ENCODE data around the gene SND1. TPM values are rescaled to one million over a fixed set of nuclear protein-coding genes. Genes with fewer than 3 reads are reported as not detected.

The SND1 gene
- total and polyA plus RNA-seq, 2 donors from 2014 or later: 83.0 to 154 TPM

- Histone ChIP-seq H3K9me3 (ENCODE audit: control insufficient read depth in 2 of 3, insufficient read depth in 1 of 3, low read length in 3 of 3) (no peaks in the 10 kb centered on the region), H3K4me1 (ENCODE audit: control insufficient read depth in 2 of 3, insufficient read depth in 2 of 3, low read depth in 1 of 3, low read length in 3 of 3) (peaks cover 0 to 3% (median 0%) of the 10 kb centered on the region in 3 donors), H3K27ac (ENCODE audit: low read depth in 2 of 2, low read length in 2 of 2) (no peak overlapping the region), H3K36me3 (ENCODE audit: control insufficient read depth in 2 of 3, insufficient read depth in 3 of 3, low read length in 3 of 3) (no peaks in the 10 kb centered on the region), H3K27me3 (ENCODE audit: control insufficient read depth, insufficient read depth, low read length) (no peaks in the 10 kb centered on the region), H3K4me3 (ENCODE audit: low read length in 3 of 3) (no peak overlapping the region), H3K9ac (ENCODE audit: low read length in 3 of 3) (no peak overlapping the region)
- no peak for TF ChIP-seq CTCF (IDR thresholded peaks at IDR 0.05; ENCODE audit: borderline replicate concordance, extremely low read depth, insufficient read depth)
- no peak for FAIRE-seq
- intact Hi-C loops (cut with DNase I): no loop called here
- DNase-seq: no peak
These were observed 207.3 kb downstream of the SND1 start for GRCh38 chr7:127859330-127859729.

GRCh38 chr7:127862525-127862924, 210.5 kb downstream of the SND1 start:
- Histone ChIP-seq H3K9ac (ENCODE audit: low read length in 3 of 3) (no peak overlapping the region), H3K27ac (ENCODE audit: low read depth in 2 of 2, low read length in 2 of 2) (no peak overlapping the region), H3K4me1 (ENCODE audit: control insufficient read depth in 2 of 3, insufficient read depth in 2 of 3, low read depth in 1 of 3, low read length in 3 of 3) (peaks cover 0 to 3% (median 0%) of the 10 kb centered on the region in 3 donors), H3K9me3 (ENCODE audit: control insufficient read depth in 2 of 3, insufficient read depth in 1 of 3, low read length in 3 of 3) (no peaks in the 10 kb centered on the region), H3K36me3 (ENCODE audit: control insufficient read depth in 2 of 3, insufficient read depth in 3 of 3, low read length in 3 of 3) (no peaks in the 10 kb centered on the region), H3K4me3 (ENCODE audit: low read length in 3 of 3) (no peak overlapping the region), H3K27me3 (ENCODE audit: control insufficient read depth, insufficient read depth, low read length) (no peaks in the 10 kb centered on the region)
- no peak for FAIRE-seq
- intact Hi-C loops (cut with DNase I): no loop called here
- peak in 4 of 5 donors; percentile 54 to 85 (median 72) for DNase-seq
- TF ChIP-seq CTCF (IDR thresholded peaks at IDR 0.05; ENCODE audit: borderline replicate concordance, extremely low read depth, insufficient read depth): no peak

- intact Hi-C loops (cut with DNase I): no loop called here
- Histone ChIP-seq H3K4me3 (ENCODE audit: low read length in 3 of 3) (no peak overlapping the region), H3K9me3 (ENCODE audit: control insufficient read depth in 2 of 3, insufficient read depth in 1 of 3, low read length in 3 of 3) (no peaks in the 10 kb centered on the region), H3K27me3 (ENCODE audit: control insufficient read depth, insufficient read depth, low read length) (no peaks in the 10 kb centered on the region), H3K4me1 (ENCODE audit: control insufficient read depth in 2 of 3, insufficient read depth in 2 of 3, low read depth in 1 of 3, low read length in 3 of 3) (peaks cover 0 to 3% (median 0%) of the 10 kb centered on the region in 3 donors), H3K9ac (ENCODE audit: low read length in 3 of 3) (no peak overlapping the region), H3K27ac (ENCODE audit: low read depth in 2 of 2, low read length in 2 of 2) (no peak overlapping the region), H3K36me3 (ENCODE audit: control insufficient read depth in 2 of 3, insufficient read depth in 3 of 3, low read length in 3 of 3) (no peaks in the 10 kb centered on the region)
- DNase-seq (no peak), FAIRE-seq (no peak)
- TF ChIP-seq CTCF (IDR thresholded peaks at IDR 0.05; ENCODE audit: borderline replicate concordance, extremely low read depth, insufficient read depth): no peak
These were observed 211.1 kb downstream of the SND1 start for GRCh38 chr7:127863082-127863481.

GRCh38 chr7:127865466-127865865, 213.5 kb downstream of the SND1 start:
- DNase-seq (peak in 3 of 5 donors; percentile 50 to 78 (median 66)), FAIRE-seq (no peak)
- Histone ChIP-seq H3K9me3 (ENCODE audit: control insufficient read depth in 2 of 3, insufficient read depth in 1 of 3, low read length in 3 of 3) (no peaks in the 10 kb centered on the region), H3K9ac (ENCODE audit: low read length in 3 of 3) (no peak overlapping the region), H3K27me3 (ENCODE audit: control insufficient read depth, insufficient read depth, low read length) (no peaks in the 10 kb centered on the region), H3K36me3 (ENCODE audit: control insufficient read depth in 2 of 3, insufficient read depth in 3 of 3, low read length in 3 of 3) (no peaks in the 10 kb centered on the region), H3K4me3 (ENCODE audit: low read length in 3 of 3) (no peak overlapping the region), H3K27ac (ENCODE audit: low read depth in 2 of 2, low read length in 2 of 2) (no peak overlapping the region), H3K4me1 (ENCODE audit: control insufficient read depth in 2 of 3, insufficient read depth in 2 of 3, low read depth in 1 of 3, low read length in 3 of 3) (peaks cover 0 to 3% (median 0%) of the 10 kb centered on the region in 3 donors)
- intact Hi-C loops (cut with DNase I): no loop called here
- TF ChIP-seq CTCF (IDR thresholded peaks at IDR 0.05; ENCODE audit: borderline replicate concordance, extremely low read depth, insufficient read depth): no peak

Data from kidney (tissue), 14 donors.